ENCODE measurements around the gene FYTTD1. TPM values are rescaled to one million over a fixed set of nuclear protein-coding genes. Genes with fewer than 3 reads are reported as not detected.
A peak's percentile ranks its signal among the peaks of the same experiment; 100 is the strongest.
"Not testable (repeated sequence)": the region's sequence is repeated elsewhere in the genome, so short reads cannot be mapped to it uniquely, and the experiment has no call there.

Gene FYTTD1
- 54.6 TPM for total RNA-seq

- DNase-seq (ENCODE audit: low spot score), result peak; percentile 90
Observed at GRCh38 chr3:197749601-197750395, at the start of gene FYTTD1. FYTTD1 (plus strand) TSS chr3:197749883; CDS start chr3:197749972, 89 bp downstream.

GRCh38 chr3:197700095-197700494 lies 49.6 kb upstream of the FYTTD1 start:
- DNase-seq (ENCODE audit: low spot score), result no peak

- no peak for DNase-seq (ENCODE audit: low spot score)
Observed at GRCh38 chr3:197701841-197702240, 47.8 kb upstream of the FYTTD1 start.

GRCh38 chr3:197706658-197707057 lies 43.0 kb upstream of the FYTTD1 start:
- no peak for DNase-seq (ENCODE audit: low spot score)

GRCh38 chr3:197709135-197709534 lies 40.5 kb upstream of the FYTTD1 start:
- DNase-seq (ENCODE audit: low spot score), result no peak

GRCh38 chr3:197710965-197711364 lies 38.7 kb upstream of the FYTTD1 start:
- DNase-seq (ENCODE audit: low spot score), result not testable (repeated sequence)

- peak; percentile 90 for DNase-seq (ENCODE audit: low spot score)
Observed at GRCh38 chr3:197711973-197712707, 37.5 kb upstream of the FYTTD1 start.

GRCh38 chr3:197713477-197713822 lies 36.2 kb upstream of the FYTTD1 start:
- no peak for DNase-seq (ENCODE audit: low spot score)

- no peak for DNase-seq (ENCODE audit: low spot score)
Observed at GRCh38 chr3:197714251-197714650, 35.4 kb upstream of the FYTTD1 start.

- no peak for DNase-seq (ENCODE audit: low spot score)
Observed at GRCh38 chr3:197718891-197719290, 30.8 kb upstream of the FYTTD1 start.

GRCh38 chr3:197720694-197721093 lies 29.0 kb upstream of the FYTTD1 start:
- DNase-seq (ENCODE audit: low spot score), result no peak

- no peak for DNase-seq (ENCODE audit: low spot score)
Observed at GRCh38 chr3:197722734-197723133, 26.9 kb upstream of the FYTTD1 start.

GRCh38 chr3:197727878-197728277 lies 21.8 kb upstream of the FYTTD1 start:
- DNase-seq (ENCODE audit: low spot score), result not testable (repeated sequence)

GRCh38 chr3:197728487-197728886 lies 21.2 kb upstream of the FYTTD1 start:
- DNase-seq (ENCODE audit: low spot score), result no peak

- DNase-seq (ENCODE audit: low spot score), result no peak
Observed at GRCh38 chr3:197730200-197730599, 19.5 kb upstream of the FYTTD1 start.

- not testable (repeated sequence) for DNase-seq (ENCODE audit: low spot score)
Observed at GRCh38 chr3:197730770-197731169, 18.9 kb upstream of the FYTTD1 start.

- not testable (repeated sequence) for DNase-seq (ENCODE audit: low spot score)
Observed at GRCh38 chr3:197731483-197731882, 18.2 kb upstream of the FYTTD1 start.

- no peak for DNase-seq (ENCODE audit: low spot score)
Observed at GRCh38 chr3:197733042-197733441, 16.6 kb upstream of the FYTTD1 start.

GRCh38 chr3:197734667-197735318 lies 14.9 kb upstream of the FYTTD1 start:
- DNase-seq (ENCODE audit: low spot score), result no peak

- DNase-seq (ENCODE audit: low spot score), result peak; percentile 15
Observed at GRCh38 chr3:197736010-197736490, 13.6 kb upstream of the FYTTD1 start.

GRCh38 chr3:197736491-197737318 lies 13.0 kb upstream of the FYTTD1 start, which contains the start of gene RUBCN:
RUBCN (minus strand) TSS chr3:197736904; CDS start chr3:197736719, 185 bp downstream.
- peak; percentile 95 for DNase-seq (ENCODE audit: low spot score)

- no peak for DNase-seq (ENCODE audit: low spot score)
Observed at GRCh38 chr3:197737319-197737649, 12.4 kb upstream of the FYTTD1 start.

Data from mucosa of gallbladder (tissue), 1 donor.